Large intestine (tissue), 3 donors: ENCODE results near the gene SPOCK3. TPM values are rescaled to one million over a fixed set of nuclear protein-coding genes. Genes with fewer than 3 reads are reported as not detected.
"Not testable (repeated sequence)": the region's sequence is repeated elsewhere in the genome, so short reads cannot be mapped to it uniquely, and the experiment has no call there.

ENCODE experiments used
- DNase-seq, 2 donors: peaks; one replicate each; pipeline versions ENCODE4 v3.0.0 to v3.0.0-alpha.2; 2013
- H3K27ac ChIP-seq: one replicate; pipeline ENCODE4 v1.5.1; 2013; ENCODE audit warnings: low read length
- H3K27me3 ChIP-seq: 2 replicates; pipeline ENCODE4 v1.6.1; 2013; ENCODE audit warnings: low read length; ENCODE audit not compliant: control insufficient read depth, insufficient read depth
- H3K36me3 ChIP-seq: 2 replicates; pipeline ENCODE4 v1.6.1; 2013; ENCODE audit warnings: low read length; ENCODE audit not compliant: control insufficient read depth, insufficient read depth
- H3K4me1 ChIP-seq: one replicate; pipeline ENCODE4 v1.6.1; 2013; ENCODE audit warnings: low read length; ENCODE audit not compliant: control insufficient read depth, insufficient read depth
- H3K4me3 ChIP-seq: one replicate; pipeline ENCODE4 v1.5.1; 2013; ENCODE audit warnings: low read length
- H3K9me3 ChIP-seq: one replicate; pipeline ENCODE4 v1.6.1; 2013; ENCODE audit warnings: mild to moderate bottlenecking, low read depth, low read length, moderate library complexity; ENCODE audit not compliant: control insufficient read depth
- WGBS: methylation state at CpG from one replicate; pipeline ENCODE4 v1.1.5; 2013; ENCODE audit warnings: low lambda C conversion rate; ENCODE audit not compliant: insufficient coverage; 5-methylcytosine and 5-hydroxymethylcytosine counted together
- polyA plus RNA-seq: library from polyadenylated mRNA; unstranded; fragments of 120-200 nt; gene quantifications from one replicate; pipeline ENCODE4 v1.2.1, GENCODE V29; 2013

Gene SPOCK3
- polyA plus RNA-seq, 1 donor: 22.4 TPM

GRCh38 chr4:166724369-166724768 is 509.9 kb downstream of the SPOCK3 start:
- Histone ChIP-seq H3K36me3 (no peaks in the 10 kb centered on the region), H3K9me3 (no peaks in the 10 kb centered on the region), H3K27me3 (no peaks in the 10 kb centered on the region), H3K27ac (no peak overlapping the region), H3K4me1 (no peaks in the 10 kb centered on the region), H3K4me3 (no peak overlapping the region)
- DNase-seq: no peak
- no CpG with 5 or more reads among the region's 1 CpG for WGBS

- H3K4me3 ChIP-seq: no peak overlapping the region
- no peaks in the 10 kb centered on the region for H3K36me3 ChIP-seq
- no peak for DNase-seq
- no peak overlapping the region for H3K27ac ChIP-seq
- 90% methylated on average over 2 of the region's 5 CpGs for WGBS
- no peaks in the 10 kb centered on the region for H3K27me3 ChIP-seq
- H3K9me3 ChIP-seq: no peaks in the 10 kb centered on the region
- no peaks in the 10 kb centered on the region for H3K4me1 ChIP-seq
These were observed 510.7 kb downstream of the SPOCK3 start for GRCh38 chr4:166723532-166724140.

GRCh38 chr4:166715748-166716713 is 518.3 kb downstream of the SPOCK3 start:
- H3K4me1 ChIP-seq, H3K27ac ChIP-seq, H3K27me3 ChIP-seq, H3K4me3 ChIP-seq, H3K9me3 ChIP-seq, H3K36me3 ChIP-seq, DNase-seq: not testable (repeated sequence)
- WGBS: no CpG with 5 or more reads among the region's 12 CpGs

GRCh38 chr4:166700592-166700991 is 533.7 kb downstream of the SPOCK3 start:
- H3K9me3 ChIP-seq: no peaks in the 10 kb centered on the region
- no peak overlapping the region for H3K4me3 ChIP-seq
- no peak overlapping the region for H3K27ac ChIP-seq
- no peaks in the 10 kb centered on the region for H3K27me3 ChIP-seq
- no peaks in the 10 kb centered on the region for H3K36me3 ChIP-seq
- no peaks in the 10 kb centered on the region for H3K4me1 ChIP-seq
- 75% methylated on average over 4 of the region's 4 CpGs for WGBS
- DNase-seq: no peak

- H3K9me3 ChIP-seq: no peaks in the 10 kb centered on the region
- no peaks in the 10 kb centered on the region for H3K36me3 ChIP-seq
- no peak for DNase-seq
- no peaks in the 10 kb centered on the region for H3K4me1 ChIP-seq
- no peak overlapping the region for H3K4me3 ChIP-seq
- no peak overlapping the region for H3K27ac ChIP-seq
- WGBS: no CpG with 5 or more reads among the region's 2 CpGs
- H3K27me3 ChIP-seq: no peaks in the 10 kb centered on the region
These were observed 545.5 kb downstream of the SPOCK3 start for GRCh38 chr4:166688835-166689234.

- no peaks in the 10 kb centered on the region for H3K9me3 ChIP-seq
- WGBS: no CpG with 5 or more reads among the region's 1 CpG
- no peaks in the 10 kb centered on the region for H3K36me3 ChIP-seq
- no peak overlapping the region for H3K4me3 ChIP-seq
- DNase-seq: no peak
- H3K27ac ChIP-seq: no peak overlapping the region
- no peaks in the 10 kb centered on the region for H3K4me1 ChIP-seq
- H3K27me3 ChIP-seq: no peaks in the 10 kb centered on the region
These were observed 546.5 kb downstream of the SPOCK3 start for GRCh38 chr4:166687828-166688227.
